ENCODE measurements around the gene CARD19.

The CARD19 gene

GRCh38 chr9:93089024-93089423 is 7.0 kb upstream of the CARD19 start:
- no peak for DNase-seq

DNA sequence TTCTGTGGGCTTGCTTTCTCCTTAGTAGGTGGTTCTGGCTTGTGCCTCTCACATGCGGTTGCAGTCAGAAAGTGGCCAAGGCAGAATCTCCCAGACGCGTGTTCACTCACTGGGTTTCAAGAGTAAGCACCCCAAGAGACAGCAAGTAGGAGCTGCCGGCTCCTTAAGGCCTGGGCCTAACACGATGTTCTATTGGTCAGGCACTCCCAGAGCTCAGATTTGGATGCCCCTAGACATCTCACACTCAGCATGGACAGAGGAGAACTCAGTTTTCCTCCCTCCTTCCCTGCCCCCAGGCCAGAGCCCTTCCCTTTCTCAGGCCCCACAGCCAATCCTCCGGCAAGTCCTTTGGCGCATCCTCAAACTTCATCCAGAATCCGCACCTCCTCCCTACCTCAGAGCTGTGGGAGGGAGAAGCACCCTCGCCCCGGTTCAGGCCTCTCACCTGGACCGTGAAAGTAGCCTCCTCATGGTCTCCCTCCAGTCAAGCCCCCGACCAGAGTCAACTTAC is 6.5 kb upstream of the CARD19 start:
- DNase-seq: peak; percentile 52

GRCh38 chr9:93090091-93090655 is 5.8 kb upstream of the CARD19 start:
- DNase-seq: peak; percentile 50

GRCh38 chr9:93091056-93091452 is 5.0 kb upstream of the CARD19 start:
- DNase-seq: peak; percentile 47

- DNase-seq: peak; percentile 74
Measured at GRCh38 chr9:93091453-93092081, 4.5 kb upstream of the CARD19 start.

- peak; percentile 51 for DNase-seq
Measured at GRCh38 chr9:93092251-93092991, 3.6 kb upstream of the CARD19 start.

DNA sequence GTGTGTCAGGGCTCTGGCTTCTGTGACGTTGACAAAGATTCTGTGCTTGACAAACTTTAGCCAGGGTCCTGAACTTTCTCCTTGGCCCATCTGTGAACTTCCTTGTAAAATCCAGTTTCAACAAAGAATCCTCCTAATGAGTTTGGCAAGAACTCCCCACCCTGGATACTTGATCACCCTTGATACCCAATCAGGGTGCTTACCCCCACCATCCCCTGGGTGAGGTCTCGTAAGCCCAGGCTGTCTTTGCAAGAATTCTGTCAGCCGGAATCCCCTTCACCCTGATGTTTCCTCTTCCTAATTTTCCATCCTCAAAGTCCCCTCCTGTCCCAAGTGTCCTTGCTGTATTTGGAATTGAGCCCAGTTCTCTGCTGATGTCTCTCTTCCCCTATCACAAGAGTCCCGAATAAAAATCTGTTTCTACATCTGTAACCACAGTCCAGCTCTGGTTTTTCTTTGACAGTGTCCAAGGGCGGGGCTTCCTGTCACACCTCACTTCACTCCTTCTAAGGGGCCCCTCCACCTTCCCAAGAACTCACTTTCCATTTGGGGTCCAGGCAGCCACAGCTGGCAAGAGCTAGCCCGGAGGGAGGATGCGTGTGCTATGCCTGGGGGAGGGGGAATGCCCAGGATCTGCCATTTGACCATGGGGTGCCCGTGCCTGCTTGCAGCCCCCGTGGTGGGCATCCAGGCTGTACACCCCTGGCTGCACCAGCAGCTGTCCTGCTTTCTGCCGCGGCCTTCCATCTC is 2.7 kb upstream of the CARD19 start:
- peak; percentile 47 for DNase-seq

GRCh38 chr9:93093877-93094657 is 1.9 kb upstream of the CARD19 start:
- peak; percentile 59 for DNase-seq

GRCh38 chr9:93094658-93095204 is 1.3 kb upstream of the CARD19 start:
- peak; percentile 64 for DNase-seq

GRCh38 chr9:93095205-93096130 is 549 bp upstream of the CARD19 start:
- DNase-seq: peak; percentile 100

GRCh38 chr9:93096811-93097382 is 880 bp downstream of the CARD19 start:
- peak; percentile 56 for DNase-seq

GRCh38 chr9:93097511-93098201 is 1.6 kb downstream of the CARD19 start:
- DNase-seq: peak; percentile 59

GRCh38 chr9:93098236-93098946 is 2.4 kb downstream of the CARD19 start:
- peak; percentile 82 for DNase-seq

DNA sequence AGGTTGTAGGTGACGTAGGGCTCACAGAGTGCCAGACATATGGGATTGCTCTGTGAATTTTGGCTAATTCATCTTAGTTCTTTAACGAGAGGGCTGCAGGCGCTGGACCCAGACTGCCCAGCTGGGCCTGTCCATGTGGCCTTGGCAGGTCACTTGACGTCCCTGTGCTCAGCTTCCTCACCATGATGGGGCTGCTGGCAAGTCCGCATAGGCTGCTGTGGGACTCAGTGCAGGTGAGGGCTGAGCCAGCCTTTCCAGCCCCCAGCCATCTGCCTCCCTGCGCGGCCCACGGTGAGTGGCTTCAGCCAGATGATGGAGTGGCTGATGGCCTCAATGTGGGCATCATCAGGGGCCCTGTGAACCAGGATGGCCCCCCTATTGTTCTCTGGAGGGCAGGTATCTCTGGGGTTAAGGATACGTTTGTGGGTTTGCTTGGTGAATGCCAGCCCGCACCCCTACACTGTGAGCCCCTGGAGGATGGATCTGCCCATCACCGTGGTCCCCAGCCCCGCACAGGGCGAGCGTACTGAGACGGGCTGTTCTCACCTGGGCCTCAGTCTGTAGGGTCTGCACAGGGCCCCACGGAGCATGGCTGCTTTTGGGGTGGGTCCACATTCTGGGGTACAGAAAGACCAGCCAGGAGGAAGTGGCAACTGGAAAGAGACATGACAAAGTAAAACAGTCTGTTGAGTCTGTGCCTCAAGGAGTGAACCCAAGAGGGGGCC is 3.7 kb downstream of the CARD19 start:
- peak; percentile 48 for DNase-seq

GRCh38 chr9:93100276-93100636 is 4.2 kb downstream of the CARD19 start:
- no peak for DNase-seq

- DNase-seq: peak; percentile 35
Measured at GRCh38 chr9:93101086-93101485, 5.1 kb downstream of the CARD19 start.

- no peak for DNase-seq
Measured at GRCh38 chr9:93105620-93106019, 9.6 kb downstream of the CARD19 start.

GRCh38 chr9:93107151-93107824 is 11.3 kb downstream of the CARD19 start:
- no peak for DNase-seq

All from activated CD8-positive, alpha-beta memory T cell treated with anti-CD3 and anti-CD28 coated beads, Interleukin-2, amount 50 U/mL, for 48 hours (primary cell).